ES-I3 (cell line): ENCODE measurements around the gene GTF2H1.

Experiments
- H3K36me3 ChIP-seq: 2 replicates; pipeline ENCODE4 v1.6.1; 2013; ENCODE audit warnings: mild to moderate bottlenecking, low read length, control low read depth, moderate library complexity; ENCODE audit not compliant: insufficient read depth
- H3K4me1 ChIP-seq: 2 replicates; pipeline ENCODE4 v1.6.1; 2013; ENCODE audit warnings: mild to moderate bottlenecking, control low read depth, low read length; ENCODE audit not compliant: insufficient read depth
- H3K9ac ChIP-seq: 2 replicates; pipeline ENCODE4 v1.6.1; 2013; ENCODE audit warnings: low read depth, mild to moderate bottlenecking, low read length, moderate library complexity
- H3K9me3 ChIP-seq: 2 replicates; pipeline ENCODE4 v1.6.1; 2013; ENCODE audit warnings: mild to moderate bottlenecking, low read length, moderate library complexity; ENCODE audit not compliant: control insufficient read depth, insufficient read depth

Gene GTF2H1

GRCh38 chr11:18321969-18322711 is at the start of gene GTF2H1, which contains the start of gene HPS5:
GTF2H1 (plus strand) TSS chr11:18322567; CDS start chr11:18333075, 10,508 bp downstream.
HPS5 (minus strand) TSS chr11:18322140; CDS start chr11:18317858, 4,282 bp downstream.
- no peaks in the 10 kb centered on the region for H3K9me3 ChIP-seq
- peak within 1 kb of the TSS; percentile 79 for H3K9ac ChIP-seq
- peaks cover 22% of the 10 kb centered on the region for H3K4me1 ChIP-seq
- H3K36me3 ChIP-seq: 0 out of 2 replicates have a peak, but pooled peaks cover 5% of the 10 kb centered on the region

GRCh38 chr11:18277565-18278271 is 44.6 kb upstream of the GTF2H1 start:
- no peak overlapping the region for H3K9ac ChIP-seq
- no peaks in the 10 kb centered on the region for H3K9me3 ChIP-seq
- peaks cover 4% of the 10 kb centered on the region; the same call in 1 of the 2 replicates for H3K36me3 ChIP-seq
- H3K4me1 ChIP-seq: no peaks in the 10 kb centered on the region

GRCh38 chr11:18280438-18281045 is 41.8 kb upstream of the GTF2H1 start:
- Histone ChIP-seq H3K9me3 (no peaks in the 10 kb centered on the region), H3K36me3 (peaks cover 8% of the 10 kb centered on the region; the same call in 1 of the 2 replicates)

GRCh38 chr11:18282626-18283025 is 39.7 kb upstream of the GTF2H1 start:
- Histone ChIP-seq H3K9ac (no peak overlapping the region), H3K4me1 (no peaks in the 10 kb centered on the region), H3K9me3 (no peaks in the 10 kb centered on the region), H3K36me3 (peaks cover 17% of the 10 kb centered on the region)

More at GRCh38 chr11:18280438-18281045, 41.8 kb upstream of the GTF2H1 start:
- H3K9ac ChIP-seq: no peak overlapping the region
- H3K4me1 ChIP-seq: no peaks in the 10 kb centered on the region

GRCh38 chr11:18285841-18286240 is 36.5 kb upstream of the GTF2H1 start:
- Histone ChIP-seq H3K36me3 (peaks cover 23% of the 10 kb centered on the region), H3K9me3 (no peaks in the 10 kb centered on the region), H3K9ac (no peak overlapping the region), H3K4me1 (no peaks in the 10 kb centered on the region)

GRCh38 chr11:18288911-18289310 is 33.5 kb upstream of the GTF2H1 start:
- Histone ChIP-seq H3K36me3 (peaks cover 18% of the 10 kb centered on the region), H3K9me3 (no peaks in the 10 kb centered on the region), H3K9ac (no peak overlapping the region), H3K4me1 (no peaks in the 10 kb centered on the region)

- H3K4me1 ChIP-seq: no peaks in the 10 kb centered on the region
- H3K36me3 ChIP-seq: peaks cover 18% of the 10 kb centered on the region
- H3K9ac ChIP-seq: no peak overlapping the region
- H3K9me3 ChIP-seq: no peaks in the 10 kb centered on the region
These were observed 27.5 kb upstream of the GTF2H1 start for GRCh38 chr11:18294862-18295261.

- no peak overlapping the region for H3K9ac ChIP-seq
- H3K36me3 ChIP-seq: peaks cover 18% of the 10 kb centered on the region
- H3K4me1 ChIP-seq: no peaks in the 10 kb centered on the region
- H3K9me3 ChIP-seq: no peaks in the 10 kb centered on the region
These were observed 27.1 kb upstream of the GTF2H1 start for GRCh38 chr11:18295316-18295715.

- H3K9ac ChIP-seq: no peak overlapping the region
- H3K9me3 ChIP-seq: no peaks in the 10 kb centered on the region
- peaks cover 17% of the 10 kb centered on the region for H3K36me3 ChIP-seq
- H3K4me1 ChIP-seq: no peaks in the 10 kb centered on the region
These were observed 22.6 kb upstream of the GTF2H1 start for GRCh38 chr11:18299721-18300120.

GRCh38 chr11:18304745-18305144 is 17.6 kb upstream of the GTF2H1 start:
- peaks cover 21% of the 10 kb centered on the region for H3K36me3 ChIP-seq
- H3K4me1 ChIP-seq: no peaks in the 10 kb centered on the region
- no peaks in the 10 kb centered on the region for H3K9me3 ChIP-seq
- no peak overlapping the region for H3K9ac ChIP-seq

GRCh38 chr11:18307461-18308139 is 14.8 kb upstream of the GTF2H1 start:
- H3K36me3 ChIP-seq: peaks cover 21% of the 10 kb centered on the region
- H3K9me3 ChIP-seq: no peaks in the 10 kb centered on the region
- H3K9ac ChIP-seq: no peak overlapping the region
- no peaks in the 10 kb centered on the region for H3K4me1 ChIP-seq

- Histone ChIP-seq H3K9me3 (no peaks in the 10 kb centered on the region), H3K4me1 (no peaks in the 10 kb centered on the region; the same call in 1 of the 2 replicates), H3K36me3 (peaks cover 21% of the 10 kb centered on the region), H3K9ac (no peak overlapping the region)
These were observed 14.1 kb upstream of the GTF2H1 start for GRCh38 chr11:18308242-18308641.

- Histone ChIP-seq H3K36me3 (peaks cover 21% of the 10 kb centered on the region), H3K9ac (no peak overlapping the region), H3K4me1 (no peaks in the 10 kb centered on the region; the same call in 1 of the 2 replicates), H3K9me3 (no peaks in the 10 kb centered on the region)
These were observed 12.7 kb upstream of the GTF2H1 start for GRCh38 chr11:18309691-18310090.

GRCh38 chr11:18310800-18311340 is 11.5 kb upstream of the GTF2H1 start:
- no peaks in the 10 kb centered on the region for H3K9me3 ChIP-seq
- H3K36me3 ChIP-seq: peaks cover 21% of the 10 kb centered on the region
- no peaks in the 10 kb centered on the region; the same call in 1 of the 2 replicates for H3K4me1 ChIP-seq
- H3K9ac ChIP-seq: no peak overlapping the region
